Measurements from ENCODE around the gene FXYD6. TPM values are rescaled to one million over a fixed set of nuclear protein-coding genes. Genes with fewer than 3 reads are reported as not detected.

FXYD6 gene
- total and polyA plus RNA-seq, 8 donors = 41.4 to 188 (median 157) TPM

DNA sequence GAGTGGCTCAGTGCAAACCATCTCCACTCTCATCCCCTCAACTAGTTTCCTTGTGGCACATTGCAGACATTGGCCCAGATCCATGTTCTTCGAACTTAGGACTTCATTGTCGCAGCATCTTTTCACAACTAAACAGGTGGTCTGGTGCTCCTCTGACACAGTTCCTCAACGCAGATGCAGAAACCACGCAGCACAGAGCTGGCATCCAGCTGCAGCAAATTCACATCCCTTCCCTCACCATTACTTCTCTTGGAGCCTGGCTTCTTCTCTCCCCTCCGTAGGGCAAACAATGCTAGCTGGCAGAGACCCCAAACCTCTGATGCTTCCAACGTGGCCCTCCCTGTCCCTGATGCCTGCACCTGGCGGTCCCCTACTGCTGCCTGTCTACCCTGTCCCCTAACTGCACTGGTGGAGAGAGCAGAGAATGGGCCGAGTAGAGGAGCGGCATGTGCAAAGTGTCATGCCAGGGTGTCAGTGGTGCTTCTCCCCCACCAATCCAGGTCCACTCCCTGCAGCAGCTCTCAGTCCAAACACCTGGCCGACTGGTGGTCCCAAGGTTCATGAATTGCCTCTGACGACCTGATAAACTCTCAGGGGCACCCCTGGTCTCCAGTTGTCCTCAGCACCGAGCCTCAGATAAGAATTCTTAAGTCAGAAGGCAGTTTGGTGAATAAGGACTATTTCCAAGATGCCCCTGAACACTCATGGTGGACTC is 34.6 kb upstream of the FXYD6 start:
- TF ChIP-seq, protein P1, sequence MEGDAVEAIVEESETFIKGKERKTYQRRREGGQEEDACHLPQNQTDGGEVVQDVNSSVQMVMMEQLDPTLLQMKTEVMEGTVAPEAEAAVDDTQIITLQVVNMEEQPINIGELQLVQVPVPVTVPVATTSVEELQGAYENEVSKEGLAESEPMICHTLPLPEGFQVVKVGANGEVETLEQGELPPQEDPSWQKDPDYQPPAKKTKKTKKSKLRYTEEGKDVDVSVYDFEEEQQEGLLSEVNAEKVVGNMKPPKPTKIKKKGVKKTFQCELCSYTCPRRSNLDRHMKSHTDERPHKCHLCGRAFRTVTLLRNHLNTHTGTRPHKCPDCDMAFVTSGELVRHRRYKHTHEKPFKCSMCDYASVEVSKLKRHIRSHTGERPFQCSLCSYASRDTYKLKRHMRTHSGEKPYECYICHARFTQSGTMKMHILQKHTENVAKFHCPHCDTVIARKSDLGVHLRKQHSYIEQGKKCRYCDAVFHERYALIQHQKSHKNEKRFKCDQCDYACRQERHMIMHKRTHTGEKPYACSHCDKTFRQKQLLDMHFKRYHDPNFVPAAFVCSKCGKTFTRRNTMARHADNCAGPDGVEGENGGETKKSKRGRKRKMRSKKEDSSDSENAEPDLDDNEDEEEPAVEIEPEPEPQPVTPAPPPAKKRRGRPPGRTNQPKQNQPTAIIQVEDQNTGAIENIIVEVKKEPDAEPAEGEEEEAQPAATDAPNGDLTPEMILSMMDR (IDR thresholded peaks at IDR 0.05) = no peak
- DNase-seq = peak in 1 of 4 donors; percentile 22

DNA sequence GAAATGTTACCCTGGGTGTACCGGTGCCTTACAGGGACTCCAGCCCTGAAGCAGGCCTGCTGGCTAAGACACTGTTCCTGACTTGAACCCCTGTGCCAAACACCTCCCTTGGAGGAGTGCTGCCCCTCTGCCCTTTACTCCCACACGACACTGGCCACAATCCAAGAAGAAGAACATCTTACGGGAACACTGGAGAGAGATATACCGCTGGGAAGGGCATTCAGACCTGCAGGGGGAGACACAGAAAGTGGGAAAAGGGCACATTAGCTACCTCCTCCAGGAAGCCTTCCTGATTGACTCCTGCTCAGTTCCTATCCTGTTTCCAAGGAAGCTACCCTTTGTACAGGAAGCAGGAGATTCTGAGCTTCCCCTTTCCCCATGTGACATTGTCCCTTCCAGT is 34.1 kb upstream of the FXYD6 start:
- intact Hi-C loops (cut with DNase I) = no loop called here
- Histone ChIP-seq H3K27me3 (no peaks in the 10 kb centered on the region), H3K9me3 (no peaks in the 10 kb centered on the region), H3K27ac (no peak overlapping the region), H3K4me1 (peaks cover 2 to 4% of the 10 kb centered on the region in 2 donors), H3K4me3 (no peak overlapping the region), H3K36me3 (no peaks in the 10 kb centered on the region)
- ATAC-seq (no peak), DNase-seq (peak in 1 of 4 donors; percentile 6)
- TF ChIP-seq, protein P1 (IDR thresholded peaks at IDR 0.05) = no peak

More for the DNA sequence above, 34.6 kb upstream of the FXYD6 start:
- Histone ChIP-seq H3K4me1 (peaks cover 2 to 4% of the 10 kb centered on the region in 2 donors), H3K27ac (no peak overlapping the region), H3K4me3 (no peak overlapping the region), H3K27me3 (no peaks in the 10 kb centered on the region), H3K9me3 (no peaks in the 10 kb centered on the region), H3K36me3 (no peaks in the 10 kb centered on the region)
- intact Hi-C loops (cut with DNase I) = no loop called here
- no peak for ATAC-seq

DNA sequence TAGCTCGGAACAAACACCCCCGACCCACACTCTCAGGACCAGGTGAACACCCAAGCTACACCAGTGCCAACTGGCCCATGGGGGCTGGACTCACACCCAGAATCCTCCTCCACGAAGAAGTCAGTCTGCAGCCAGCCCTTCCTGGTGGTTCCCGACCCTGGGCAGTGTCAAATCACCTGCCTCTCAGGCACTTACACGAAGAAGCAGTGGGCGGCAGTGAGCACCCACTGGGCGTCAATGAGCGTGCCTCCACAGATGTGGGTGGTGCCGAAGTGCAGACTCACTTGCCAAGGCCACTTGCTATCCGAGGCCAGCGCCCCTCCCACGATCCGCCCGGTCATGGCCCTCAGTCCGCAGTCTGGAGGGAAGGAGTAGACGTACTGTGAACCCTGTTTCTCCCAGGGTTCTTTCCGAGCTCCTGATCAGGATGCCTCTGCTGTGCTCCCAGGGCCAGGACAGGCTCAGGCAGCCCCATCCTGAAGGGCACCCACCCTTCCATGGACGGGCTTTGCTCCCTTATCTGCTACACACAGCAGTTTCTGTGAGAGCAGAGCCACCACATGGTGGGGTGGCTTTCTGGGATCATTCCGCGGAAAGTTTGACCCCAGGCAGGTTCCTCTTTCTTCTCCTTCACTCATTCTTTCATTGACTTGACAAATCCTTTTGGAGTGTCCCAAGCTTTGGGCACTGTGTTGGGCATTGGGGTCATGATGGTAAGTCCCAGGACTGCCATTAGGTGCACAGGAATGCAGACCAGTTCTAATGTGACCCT is 33.3 kb upstream of the FXYD6 start:
- ATAC-seq (no peak), DNase-seq (peak in 1 of 4 donors; percentile 30)
- Histone ChIP-seq H3K4me3 (no peak overlapping the region), H3K4me1 (peaks cover 2 to 4% of the 10 kb centered on the region in 2 donors), H3K27me3 (no peaks in the 10 kb centered on the region), H3K27ac (no peak overlapping the region), H3K36me3 (no peaks in the 10 kb centered on the region), H3K9me3 (no peaks in the 10 kb centered on the region)
- intact Hi-C loops (cut with DNase I) = loop anchor here in 1 of 2 donors (10.0 kb wide), 1 partner anchor 65 kb away; no protein-coding TSS in a partner anchor
- TF ChIP-seq, protein P1 (IDR thresholded peaks at IDR 0.05) = no peak

DNA sequence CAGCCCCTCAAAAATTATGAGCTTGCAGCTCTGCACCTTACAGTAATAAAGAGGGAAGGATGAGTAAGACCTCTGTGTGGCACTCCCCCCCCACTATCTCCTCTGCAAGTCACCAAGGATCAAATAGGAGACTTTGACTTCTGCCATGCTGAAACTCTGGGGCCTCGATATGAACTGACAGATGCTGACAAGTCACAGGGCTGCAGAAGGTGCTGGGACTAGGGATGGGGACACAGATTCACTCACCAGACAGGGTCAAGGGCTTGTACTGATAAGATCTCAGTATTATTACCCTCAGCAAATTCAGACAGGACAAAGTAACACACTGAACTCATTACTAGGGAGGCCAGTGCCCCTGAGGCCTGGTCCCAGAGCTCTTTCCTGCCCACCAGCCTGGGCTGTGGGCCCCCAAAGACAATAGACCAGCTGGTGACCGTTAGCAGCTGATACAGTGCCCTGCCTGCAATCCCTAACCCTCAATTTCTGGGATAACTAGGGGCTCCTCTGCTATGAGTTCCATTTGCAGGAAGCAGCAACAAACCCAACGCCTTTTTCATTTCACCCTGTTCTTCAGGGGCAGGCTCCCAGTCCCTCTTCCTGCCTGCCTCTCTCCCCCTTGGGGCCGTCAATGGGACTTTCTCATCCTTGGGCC is 32.6 kb upstream of the FXYD6 start:
- TF ChIP-seq, protein P1 (IDR thresholded peaks at IDR 0.05) = no peak
- no peaks in the 10 kb centered on the region for H3K9me3 ChIP-seq
- no peaks in the 10 kb centered on the region for H3K27me3 ChIP-seq
- ATAC-seq = no peak
- no peak overlapping the region for H3K4me3 ChIP-seq
- intact Hi-C loops (cut with DNase I) = loop anchor here in 1 of 2 donors (10.0 kb wide), 1 partner anchor 64 kb away; no protein-coding TSS in a partner anchor
- H3K4me1 ChIP-seq = peaks cover 2 to 4% of the 10 kb centered on the region in 2 donors
- no peaks in the 10 kb centered on the region for H3K36me3 ChIP-seq
- DNase-seq = peak in 1 of 4 donors; percentile 2
- no peak overlapping the region for H3K27ac ChIP-seq
